HCT116 (cell line): ENCODE data around the gene NRTN. TPM values are rescaled to one million over a fixed set of nuclear protein-coding genes. Genes with fewer than 3 reads are reported as not detected.

Source experiments
- ATAC-seq: fragments of 200-7000 bp; cut with Tn5 transposase; 2 replicates; pipeline ENCODE4 v1.9.1; 2020; ENCODE audit warnings: mild to moderate bottlenecking, moderate library complexity
- BruUV-seq: library from RNA; stranded (reverse); fragments of 400-500 nt; replicated peaks from 2 replicates; lab custom pipeline; 2021; lab: Mats Ljungman, UMichigan
- CTCF ChIA-PET: fragments of 300-600 bp; sonication (Branson Sonifier 250); formaldehyde crosslinking; loops from one replicate; lab custom pipeline; 2021; ENCODE audit warnings: antibody characterized with exemption; lab: Charles Lee
- POLR2A ChIA-PET: fragments of 300-600, 350-600 bp; sonication (Branson Sonifier 250); formaldehyde crosslinking; loops from one replicate; lab custom pipeline; 2021; ENCODE audit warnings: antibody characterized with exemption; lab: Charles Lee
- RAD21 ChIA-PET, 2 experiments: fragments of 300-600 bp; sonication (Branson Sonifier 250); formaldehyde crosslinking; loops; one replicate each; lab custom pipeline; 2023; ENCODE audit warnings: low total read pairs in 2 of 2; ENCODE audit not compliant: uncharacterized antibody in 2 of 2, unreplicated experiment in 2 of 2, low non-redundant PET in 1 of 2; lab: Charles Lee
- DNase-seq: peaks from one replicate; pipeline ENCODE4 v3.0.0-alpha.2; 2010; ENCODE audit warnings: low read depth, low spot score
- H2AFZ ChIP-seq: fragments of 200-600 bp; shearing (Covaris generic), sonication (generic); 2 replicates; pipeline ENCODE4 v1.6.1; 2017; ENCODE audit warnings: low read depth, mixed run types, mixed read lengths, antibody characterized with exemption, low read length; ENCODE audit not compliant: poor library complexity, severe bottlenecking
- H3K27ac ChIP-seq: 2 replicates; pipeline ENCODE4 v1.5.1; 2012; ENCODE audit warnings: low read depth, low read length
- H3K27me3 ChIP-seq: fragments of 200-600 bp; sonication (generic); 2 replicates; pipeline ENCODE4 v1.6.1; 2016; ENCODE audit warnings: mixed run types, low read length, mixed read lengths; ENCODE audit not compliant: insufficient read depth
- H3K36me3 ChIP-seq, 2 experiments: fragments of 200-500 bp in 1 of 2; fragments of 200-600 bp in 1 of 2; sonication (Bioruptor generic) in 1 of 2; sonication (generic) in 1 of 2; 2 replicates each; pipeline versions ENCODE4 v1.5.1 to v1.6.1; 2014 to 2016; ENCODE audit warnings: low read length in 2 of 2, inconsistent platforms in 1 of 2, mixed read lengths in 1 of 2, mixed run types in 1 of 2; ENCODE audit not compliant: insufficient read depth in 2 of 2, control insufficient read depth in 1 of 2
- H3K4me1 ChIP-seq, 2 experiments: fragments of 200-600 bp in 1 of 2; sonication (generic) in 1 of 2; 2 replicates each; pipeline versions ENCODE4 v1.5.1 to v1.6.1; 2012 to 2017; ENCODE audit warnings: low read length in 2 of 2, inconsistent platforms in 1 of 2, mild to moderate bottlenecking in 1 of 2, mixed read lengths in 1 of 2, mixed run types in 1 of 2, moderate library complexity in 1 of 2; ENCODE audit not compliant: insufficient read depth in 2 of 2, control insufficient read depth in 1 of 2
- H3K4me2 ChIP-seq: fragments of 200-600 bp; sonication (generic); 2 replicates; pipeline ENCODE4 v1.6.1; 2017; ENCODE audit warnings: mixed run types, low read length, mixed read lengths
- H3K4me3 ChIP-seq, 2 experiments: fragments of 200-600 bp in 1 of 2; sonication (generic) in 1 of 2; replicated peaks in 1 of 2; 2 replicates each; pipeline ENCODE4 v1.5.1; 2011 to 2016; ENCODE audit warnings: low read length in 2 of 2, control low read depth in 1 of 2, low read depth in 1 of 2, mild to moderate bottlenecking in 1 of 2, mixed read lengths in 1 of 2, mixed run types in 1 of 2
- H3K79me2 ChIP-seq: fragments of 200-600 bp; sonication (generic); 2 replicates; pipeline ENCODE4 v1.6.1; 2017; ENCODE audit warnings: mild to moderate bottlenecking, mixed run types, low read length, moderate library complexity, mixed read lengths; ENCODE audit not compliant: insufficient read depth
- H3K9ac ChIP-seq: fragments of 200-600 bp; sonication (generic); 2 replicates; pipeline ENCODE4 v1.6.1; 2016; ENCODE audit warnings: low read length, mixed read lengths
- H3K9me2 ChIP-seq: fragments of 200-600 bp; sonication (generic), shearing (Covaris generic); 2 replicates; pipeline ENCODE4 v1.6.1; 2017; ENCODE audit warnings: mixed run types, mild to moderate bottlenecking, moderate library complexity; ENCODE audit not compliant: insufficient read depth
- H3K9me3 ChIP-seq, 2 experiments: fragments of 200-500 bp in 1 of 2; fragments of 200-600 bp in 1 of 2; sonication (Bioruptor generic) in 1 of 2; sonication (generic) in 1 of 2; 2 replicates each; pipeline ENCODE4 v1.6.1; 2014 to 2017; ENCODE audit warnings: low read length in 2 of 2, mixed read lengths in 2 of 2, inconsistent platforms in 1 of 2, low read depth in 1 of 2, mild to moderate bottlenecking in 1 of 2, mixed run types in 1 of 2, moderate library complexity in 1 of 2; ENCODE audit not compliant: control insufficient read depth in 1 of 2, insufficient read depth in 1 of 2
- H4K20me1 ChIP-seq: fragments of 200-600 bp; sonication (generic), shearing (Covaris generic); 2 replicates; pipeline ENCODE4 v1.6.1; 2017; ENCODE audit warnings: mixed run types, mild to moderate bottlenecking, moderate library complexity; ENCODE audit not compliant: insufficient read depth
- EGR1 ChIP-seq: IDR thresholded peaks from 2 replicates; pipeline ENCODE4 v1.6.1; 2012; ENCODE audit warnings: low read depth
- ELF1 ChIP-seq: IDR thresholded peaks from 2 replicates; pipeline ENCODE4 v1.6.1; 2012; ENCODE audit warnings: low read depth, borderline replicate concordance
- EZH2 ChIP-seq: fragments of 200-600 bp; sonication (generic); IDR thresholded peaks from 2 replicates; pipeline ENCODE4 v1.6.1; 2017; ENCODE audit warnings: antibody characterized with exemption, mixed run types
- RAD21 ChIP-seq: IDR thresholded peaks from 2 replicates; pipeline ENCODE4 v1.6.1; 2012; ENCODE audit warnings: low read depth, mild to moderate bottlenecking
- SRF ChIP-seq: IDR thresholded peaks from 2 replicates; pipeline ENCODE4 v1.6.1; 2012; ENCODE audit warnings: low read depth
- ZFX ChIP-seq: fragments of 450-650 bp; IDR thresholded peaks from 2 replicates; pipeline ENCODE4 v1.6.1; 2017
- intact Hi-C: fragments of 100-400 bp; cut with micrococcal nuclease; formaldehyde crosslinking; loops from 2 replicates; pipeline ENCODE4 v1.10.0; 2022
- total RNA-seq: library from RNA; stranded (reverse); gene quantifications from one replicate; pipeline ENCODE4 v1.2.1, GENCODE V29; 2021; ENCODE audit not compliant: unreplicated experiment
- TF ChIP-seq, protein P1 (sequence below): IDR thresholded peaks from 2 replicates; pipeline ENCODE4 v1.6.1; 2012; ENCODE audit warnings: low read depth

The NRTN gene
- total RNA-seq, 1 experiment from 2014 or later, result 11.5 TPM

DNA sequence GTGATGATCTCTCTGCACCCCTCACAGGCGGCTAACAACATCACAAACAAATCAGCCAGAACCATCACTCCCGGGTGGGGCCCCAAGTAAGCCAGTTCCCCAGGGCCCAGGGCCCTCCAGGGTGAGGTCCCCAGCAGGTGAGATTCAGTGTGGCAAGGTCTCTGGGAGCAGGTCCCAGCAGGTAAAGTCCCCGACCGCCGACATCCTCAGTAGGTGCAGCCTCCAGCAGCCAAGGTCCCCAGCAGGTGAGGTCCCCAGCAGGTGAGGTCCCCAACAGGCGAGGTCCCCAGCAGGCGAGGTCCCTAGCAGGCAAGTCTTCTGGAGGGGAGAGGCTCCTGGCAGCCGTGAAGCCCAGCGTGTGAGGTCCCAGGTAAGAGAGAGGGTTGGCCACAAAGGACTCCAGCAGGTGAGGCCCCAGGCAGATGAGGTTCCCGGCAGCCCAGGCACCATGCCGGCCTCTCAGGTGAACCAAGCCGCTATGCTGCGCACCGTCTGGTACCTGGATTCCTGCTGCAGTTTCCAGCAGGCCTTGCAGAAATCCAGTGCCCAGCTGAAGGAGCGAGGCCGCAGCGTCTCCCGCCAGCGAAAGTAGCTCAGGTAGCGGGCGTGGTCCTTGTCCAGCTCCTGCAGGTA, 38.5 kb downstream of the NRTN start:
- Histone ChIP-seq H3K9me3 (no peaks in the 10 kb centered on the region), H2AFZ (no peak overlapping the region), H3K4me3 (no peak overlapping the region), H3K36me3 (no peaks in the 10 kb centered on the region), H3K79me2 (no peaks in the 10 kb centered on the region), H4K20me1 (no peaks in the 10 kb centered on the region), H3K4me1 (peaks cover 4 to 11% of the 10 kb centered on the region in 2 experiments; a peak in 2 of 4 replicates), H3K27ac (no peak overlapping the region), H3K27me3 (no peaks in the 10 kb centered on the region), H3K4me2 (no peak overlapping the region), H3K9ac (no peak overlapping the region), H3K9me2 (no peaks in the 10 kb centered on the region)
- BruUV-seq, result no TSS peak
- DNase-seq (no peak), ATAC-seq (no peak)
- TF ChIP-seq RAD21 (no peak), EZH2 (no peak), EGR1 (no peak), ELF1 (no peak), ZFX (no peak), SRF (no peak)
- TF ChIP-seq, protein P1, sequence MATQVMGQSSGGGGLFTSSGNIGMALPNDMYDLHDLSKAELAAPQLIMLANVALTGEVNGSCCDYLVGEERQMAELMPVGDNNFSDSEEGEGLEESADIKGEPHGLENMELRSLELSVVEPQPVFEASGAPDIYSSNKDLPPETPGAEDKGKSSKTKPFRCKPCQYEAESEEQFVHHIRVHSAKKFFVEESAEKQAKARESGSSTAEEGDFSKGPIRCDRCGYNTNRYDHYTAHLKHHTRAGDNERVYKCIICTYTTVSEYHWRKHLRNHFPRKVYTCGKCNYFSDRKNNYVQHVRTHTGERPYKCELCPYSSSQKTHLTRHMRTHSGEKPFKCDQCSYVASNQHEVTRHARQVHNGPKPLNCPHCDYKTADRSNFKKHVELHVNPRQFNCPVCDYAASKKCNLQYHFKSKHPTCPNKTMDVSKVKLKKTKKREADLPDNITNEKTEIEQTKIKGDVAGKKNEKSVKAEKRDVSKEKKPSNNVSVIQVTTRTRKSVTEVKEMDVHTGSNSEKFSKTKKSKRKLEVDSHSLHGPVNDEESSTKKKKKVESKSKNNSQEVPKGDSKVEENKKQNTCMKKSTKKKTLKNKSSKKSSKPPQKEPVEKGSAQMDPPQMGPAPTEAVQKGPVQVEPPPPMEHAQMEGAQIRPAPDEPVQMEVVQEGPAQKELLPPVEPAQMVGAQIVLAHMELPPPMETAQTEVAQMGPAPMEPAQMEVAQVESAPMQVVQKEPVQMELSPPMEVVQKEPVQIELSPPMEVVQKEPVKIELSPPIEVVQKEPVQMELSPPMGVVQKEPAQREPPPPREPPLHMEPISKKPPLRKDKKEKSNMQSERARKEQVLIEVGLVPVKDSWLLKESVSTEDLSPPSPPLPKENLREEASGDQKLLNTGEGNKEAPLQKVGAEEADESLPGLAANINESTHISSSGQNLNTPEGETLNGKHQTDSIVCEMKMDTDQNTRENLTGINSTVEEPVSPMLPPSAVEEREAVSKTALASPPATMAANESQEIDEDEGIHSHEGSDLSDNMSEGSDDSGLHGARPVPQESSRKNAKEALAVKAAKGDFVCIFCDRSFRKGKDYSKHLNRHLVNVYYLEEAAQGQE, result no peak
- ChIA-PET POLR2A (no interaction called here), RAD21 (no interaction called here), CTCF (no interaction called here)
- intact Hi-C loops, result no loop called here
